NOMO-1 (cell line): ENCODE results near the gene TNS3.

Experiments
- DNase-seq, 2 experiments: peaks; one replicate each; lab custom pipeline; 2025; ENCODE audit not compliant: unreplicated experiment in 2 of 2; lab: John Stamatoyannopoulos, UW

TNS3 gene

DNA sequence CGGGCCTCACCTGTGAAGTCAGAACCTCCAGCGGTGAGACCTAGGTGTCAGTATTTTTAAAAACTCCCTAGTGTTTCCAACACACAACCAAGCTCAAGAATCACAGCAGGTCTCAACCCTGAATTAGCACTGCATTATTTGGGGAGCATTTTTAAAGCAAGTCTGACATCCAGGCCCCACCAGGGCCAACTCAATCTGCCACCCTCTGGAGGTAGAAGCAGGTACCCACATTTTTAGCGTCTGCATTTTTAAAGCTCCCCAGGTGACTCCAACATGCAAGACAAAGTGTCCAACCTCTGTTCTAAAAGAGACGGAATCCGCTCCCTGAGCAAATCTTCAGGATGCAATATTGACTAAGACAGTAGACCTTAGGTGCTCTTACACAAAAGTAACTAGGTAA is 225.7 kb downstream of the TNS3 start:
- no peak for DNase-seq

DNA sequence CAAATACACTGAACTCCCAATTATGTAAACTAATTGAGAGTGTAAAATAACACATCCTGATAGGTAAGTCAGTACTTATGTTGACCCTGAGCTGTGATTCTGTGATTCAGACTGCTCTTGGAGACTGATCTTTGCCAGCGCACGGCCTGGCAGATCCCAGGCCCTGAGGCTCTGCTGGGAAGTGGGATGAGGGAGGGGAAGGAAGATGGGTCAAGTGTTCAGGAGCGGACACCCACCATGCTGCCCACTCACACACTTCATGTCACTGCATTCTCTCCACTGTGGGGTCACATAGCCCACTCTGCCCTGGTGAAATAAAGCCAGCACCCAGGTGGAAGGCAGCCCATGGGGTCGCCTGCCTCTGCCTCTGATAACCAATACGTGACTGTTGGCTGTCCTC is 226.2 kb downstream of the TNS3 start:
- no peak for DNase-seq

DNA sequence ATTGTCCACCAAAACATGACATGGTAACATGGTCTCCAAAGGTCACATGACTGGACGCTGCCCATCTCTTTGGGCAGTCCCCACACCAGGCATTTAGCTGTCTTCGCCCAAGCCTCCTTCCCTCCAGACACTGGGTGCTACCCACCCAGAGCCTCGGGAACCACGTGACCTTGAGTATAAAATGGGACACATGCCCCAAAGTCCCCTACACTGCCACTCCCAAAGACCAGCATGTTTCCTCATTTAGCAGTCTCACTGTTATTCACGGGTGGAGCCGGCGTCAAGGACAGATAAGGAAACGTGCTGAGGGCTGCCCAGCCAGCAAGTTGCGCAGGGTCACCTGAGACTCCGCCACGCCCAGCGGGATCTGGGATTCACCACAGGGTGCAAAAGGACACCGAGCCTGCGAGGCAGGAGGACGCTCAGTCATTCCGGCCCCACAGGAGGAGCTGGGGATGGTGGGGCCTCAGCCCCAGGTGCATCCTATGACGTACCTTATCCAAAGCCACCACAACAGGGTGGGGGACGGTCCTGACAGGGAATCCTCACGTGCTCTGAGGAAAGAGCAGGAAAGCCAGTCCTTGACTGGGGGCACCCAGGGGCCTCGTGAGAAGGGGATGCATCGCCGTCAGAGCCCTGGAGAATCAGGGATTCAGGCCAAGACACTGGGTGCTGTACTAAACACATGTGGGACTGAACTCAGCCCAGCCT is 226.9 kb downstream of the TNS3 start:
- no peak for DNase-seq

DNA sequence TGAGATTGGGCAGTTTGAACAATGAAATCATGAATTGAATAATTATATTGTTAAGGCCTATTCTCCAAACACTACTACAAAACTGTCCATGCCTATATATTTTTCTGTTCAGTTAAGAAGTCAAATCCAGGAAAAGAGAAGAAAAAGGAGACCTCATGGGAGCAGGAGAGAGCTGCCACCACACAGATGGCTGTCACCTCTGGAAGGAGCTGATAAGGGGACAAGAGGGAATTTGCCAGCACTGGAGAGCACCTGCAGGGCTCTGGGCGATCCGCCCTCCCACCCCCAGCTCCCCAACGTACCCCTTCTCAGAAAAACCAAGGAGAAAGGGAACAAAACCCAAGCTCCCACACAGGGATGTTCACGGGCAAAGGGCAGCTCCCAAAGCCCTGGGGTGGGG is 227.8 kb downstream of the TNS3 start:
- DNase-seq = no peak

DNA sequence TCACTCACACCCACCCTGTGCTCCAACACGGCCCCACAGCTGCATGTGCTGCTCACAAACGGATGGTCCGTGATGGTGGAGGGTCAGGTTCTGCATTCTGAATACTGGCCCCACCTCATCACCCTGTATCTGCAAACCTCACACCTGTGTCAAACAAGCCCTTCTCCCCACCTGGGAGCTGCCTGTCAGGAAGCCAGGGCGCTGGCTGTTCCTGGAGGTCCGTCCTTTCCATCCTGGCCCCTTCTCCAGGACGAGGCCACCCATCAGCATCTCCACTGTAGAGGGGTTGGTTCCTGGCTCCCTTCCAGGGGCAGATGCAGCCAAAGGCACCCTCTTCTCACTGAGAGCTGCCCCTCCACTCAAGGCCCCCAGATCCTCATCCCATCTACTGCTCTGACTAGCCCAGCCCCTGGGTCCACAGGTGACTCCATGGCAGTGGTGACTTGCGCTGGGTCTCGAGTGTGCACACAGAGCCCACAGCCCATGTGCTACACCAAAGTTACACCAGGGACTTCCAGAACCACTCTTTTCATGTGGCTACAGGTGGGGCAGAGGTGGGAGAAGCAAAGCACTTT is 229.4 kb downstream of the TNS3 start:
- DNase-seq = no peak

DNA sequence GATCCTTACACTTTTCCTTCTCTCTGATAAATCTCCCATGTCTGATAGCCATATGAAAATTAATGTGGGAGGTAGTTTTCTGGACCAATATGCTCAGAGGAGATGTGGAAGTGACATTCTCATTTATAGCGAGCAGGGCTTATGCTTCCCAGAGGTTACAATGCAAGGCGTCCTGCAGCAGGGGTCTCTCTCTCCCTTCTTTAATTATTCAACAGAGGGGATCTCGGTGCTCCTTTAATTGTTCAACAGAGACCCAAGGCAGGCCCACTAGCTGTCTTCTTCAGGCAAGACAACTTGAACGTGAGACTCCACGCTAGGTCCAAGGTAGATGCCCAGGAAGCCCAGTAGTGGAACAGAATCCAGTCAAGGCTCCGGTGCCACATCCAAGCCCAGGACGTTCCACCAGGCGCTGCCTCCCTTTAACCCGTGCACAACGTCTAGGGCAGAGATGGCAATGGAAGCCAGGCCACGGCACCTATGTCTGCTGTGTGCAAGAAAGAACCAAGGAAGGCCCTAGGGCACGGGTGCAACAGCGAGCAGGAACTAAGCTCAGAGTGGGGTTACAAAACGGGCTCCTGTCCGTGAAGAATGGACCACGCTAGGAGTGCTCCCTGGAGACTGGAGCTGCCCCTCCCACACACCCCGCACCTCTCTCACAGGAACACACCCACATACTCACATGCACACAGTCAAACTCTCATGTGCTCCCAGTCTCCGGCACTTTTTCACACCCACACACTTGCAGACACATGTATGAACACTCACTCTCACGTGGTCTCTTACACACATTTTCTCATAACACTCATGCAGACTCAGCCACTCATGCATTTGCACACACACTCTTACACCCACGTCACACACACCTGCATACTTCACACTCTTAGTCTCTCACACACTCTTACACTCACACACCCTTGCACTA is 230.4 kb downstream of the TNS3 start:
- DNase-seq = no peak

DNA sequence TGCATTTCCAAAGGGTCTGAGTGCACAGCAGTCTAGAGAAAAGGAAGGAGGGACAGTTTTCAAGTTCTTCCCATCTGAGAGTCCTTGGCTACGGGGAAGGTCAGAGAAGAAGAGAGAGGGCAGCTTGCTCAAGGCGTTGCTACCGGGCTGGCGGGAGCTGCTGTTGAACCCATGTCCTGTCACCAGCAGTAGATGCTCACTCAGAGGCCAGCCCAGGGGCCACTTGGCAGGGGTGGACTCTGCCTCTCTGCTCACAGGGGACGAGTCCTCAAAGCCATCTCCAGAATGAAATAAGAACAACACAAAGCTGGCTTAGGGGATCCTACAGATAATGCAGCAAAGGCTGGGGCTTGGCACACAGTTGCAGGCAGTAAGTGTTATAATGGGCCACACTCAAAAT is 231.5 kb downstream of the TNS3 start:
- DNase-seq = no peak

DNA sequence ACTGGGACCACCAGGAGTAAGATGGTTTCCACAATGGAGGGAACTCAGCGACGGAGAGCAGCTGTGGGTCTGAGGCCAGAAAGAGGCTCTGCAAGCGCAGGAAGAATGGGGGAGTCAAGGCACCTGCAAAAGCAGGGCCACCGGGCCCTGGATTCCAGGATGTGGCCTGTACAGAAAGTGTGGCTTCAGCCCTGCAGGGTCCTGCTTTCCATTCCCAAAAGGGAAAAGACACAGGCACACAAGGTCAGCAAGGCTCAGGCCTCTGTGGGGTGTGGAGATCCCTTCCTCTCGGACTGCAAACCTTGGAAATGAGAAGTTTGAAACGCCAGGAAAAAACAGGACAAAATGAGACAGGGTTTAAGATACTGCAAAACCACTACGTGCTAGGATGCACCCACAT is 232.5 kb downstream of the TNS3 start:
- DNase-seq = no peak

DNA sequence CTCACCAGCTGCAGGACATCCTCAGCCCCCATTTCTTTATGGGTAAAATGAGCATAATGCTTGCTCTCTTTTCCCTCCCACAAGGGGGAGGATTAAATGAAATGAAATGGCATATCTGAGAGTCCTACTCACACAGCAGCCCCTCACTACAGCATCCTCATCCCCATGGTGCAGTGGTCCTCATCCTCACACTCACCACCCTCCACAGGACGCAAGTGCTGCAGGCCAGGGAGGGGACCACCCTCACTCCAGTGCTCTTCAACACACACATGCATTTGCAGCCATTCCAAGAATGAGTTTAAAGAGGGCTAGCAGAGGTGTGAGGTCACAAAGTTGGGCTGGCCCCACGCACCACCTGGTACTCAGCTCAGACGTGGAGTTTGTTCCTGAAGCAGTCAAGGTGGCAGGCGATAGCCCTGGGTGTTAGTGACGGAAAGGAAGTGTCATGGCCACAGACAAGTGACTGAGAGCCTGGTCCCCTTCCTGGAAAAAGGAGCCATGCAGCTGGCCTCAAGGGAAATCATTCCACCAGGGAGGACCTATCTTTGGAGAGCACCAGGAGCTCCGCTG is 234.0 kb downstream of the TNS3 start:
- DNase-seq = no peak

DNA sequence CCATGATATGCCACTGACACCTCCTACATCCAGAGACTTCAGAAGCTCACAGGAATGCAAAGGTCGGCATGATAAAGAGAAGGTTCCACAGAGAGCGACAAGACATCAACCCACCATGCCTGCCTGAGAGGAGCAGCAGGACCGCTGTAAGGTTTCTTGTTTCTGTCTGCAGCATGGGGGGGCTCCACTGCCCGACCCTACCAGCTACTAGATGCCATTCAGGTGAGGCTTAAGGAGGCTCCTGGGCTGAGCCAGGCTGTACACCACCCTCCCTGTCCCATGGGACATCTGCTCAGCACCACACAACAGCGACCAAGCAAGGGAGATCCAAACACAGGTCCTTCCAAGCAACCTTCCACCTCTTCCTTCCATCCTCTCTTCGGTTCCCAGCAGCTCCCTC is 234.6 kb downstream of the TNS3 start:
- DNase-seq = no peak

DNA sequence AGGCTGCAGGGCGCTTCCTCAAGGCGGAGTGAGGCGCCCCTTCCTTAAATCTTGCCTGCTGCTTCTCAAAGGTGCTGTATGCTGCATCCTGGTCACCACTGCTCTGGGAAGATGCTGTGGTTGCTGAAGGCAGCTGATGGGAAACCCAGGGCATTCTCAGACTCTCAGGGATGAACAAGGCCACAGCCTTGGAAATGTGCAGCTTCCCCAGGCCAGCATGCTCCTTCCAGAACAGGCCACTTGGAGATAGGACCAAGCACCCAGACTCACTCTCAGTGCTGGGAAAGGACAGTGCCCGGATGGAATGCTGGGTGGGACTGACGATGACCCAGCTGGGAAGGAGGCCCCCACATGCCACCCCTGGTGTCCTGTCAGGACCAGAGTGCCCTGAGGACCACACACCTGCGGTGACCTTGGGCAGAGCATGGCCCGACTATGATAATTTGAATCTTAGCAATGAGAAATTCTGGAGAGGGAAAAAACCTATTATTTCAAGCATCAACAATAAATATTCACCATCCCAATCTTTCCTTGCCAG is 235.5 kb downstream of the TNS3 start:
- no peak for DNase-seq

DNA sequence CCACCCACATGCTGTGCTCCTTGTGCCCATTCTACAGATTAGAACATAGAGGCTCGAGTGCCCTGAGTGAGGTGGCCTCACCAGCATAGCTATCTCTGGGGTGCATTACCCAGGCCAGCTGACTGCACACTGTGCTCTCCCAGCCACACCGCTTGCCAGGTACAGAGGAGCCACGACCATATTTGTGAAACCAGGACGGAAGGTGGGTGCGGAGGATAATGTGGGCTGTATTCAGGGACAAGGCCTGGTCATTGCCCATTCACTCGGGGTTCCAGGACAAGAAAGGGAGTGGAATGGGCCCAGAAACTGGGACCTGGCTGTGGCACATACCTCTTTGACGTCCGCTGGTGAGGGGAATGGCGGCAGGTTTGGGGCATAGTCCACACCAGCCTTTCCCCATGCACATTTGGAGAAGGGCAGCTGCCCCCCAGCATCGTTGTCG is 236.0 kb downstream of the TNS3 start:
- DNase-seq = no peak

DNA sequence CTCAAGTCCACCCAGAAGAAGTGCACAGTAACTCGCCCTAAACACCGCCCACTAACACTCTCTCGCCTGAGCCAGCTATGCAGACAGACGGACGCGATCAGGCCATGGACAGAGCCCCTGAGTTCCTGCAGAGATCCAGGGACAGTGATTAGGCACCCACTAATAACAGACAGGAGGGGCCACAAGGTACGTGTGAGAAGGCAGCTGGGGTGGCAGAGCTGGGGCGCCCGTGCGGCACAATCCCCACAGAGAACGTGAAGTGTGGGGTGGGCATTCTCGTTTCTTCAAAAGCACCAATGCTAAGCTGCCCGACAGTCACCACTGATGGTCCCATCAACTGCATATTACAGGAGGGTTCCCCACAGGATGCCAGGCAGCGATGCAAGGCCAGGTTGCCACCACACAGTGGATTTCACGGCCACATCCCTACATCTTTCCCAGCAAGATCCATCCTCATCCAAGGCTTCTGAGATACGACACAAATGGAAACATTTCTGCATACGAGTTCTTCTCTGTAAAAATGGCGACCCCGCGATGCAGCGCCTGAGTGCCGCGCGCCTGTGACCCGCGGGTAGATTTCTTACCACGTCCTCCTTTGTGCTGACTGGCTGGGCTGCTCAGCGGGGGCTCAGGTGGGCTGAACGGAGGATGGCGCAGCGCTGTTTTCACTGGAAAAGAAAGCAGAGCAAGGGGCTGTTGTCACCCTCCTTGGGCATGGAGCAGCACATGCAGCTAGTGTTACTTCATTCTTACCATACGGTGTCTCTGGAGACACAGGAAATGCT is 237.5 kb downstream of the TNS3 start:
- no peak for DNase-seq

DNA sequence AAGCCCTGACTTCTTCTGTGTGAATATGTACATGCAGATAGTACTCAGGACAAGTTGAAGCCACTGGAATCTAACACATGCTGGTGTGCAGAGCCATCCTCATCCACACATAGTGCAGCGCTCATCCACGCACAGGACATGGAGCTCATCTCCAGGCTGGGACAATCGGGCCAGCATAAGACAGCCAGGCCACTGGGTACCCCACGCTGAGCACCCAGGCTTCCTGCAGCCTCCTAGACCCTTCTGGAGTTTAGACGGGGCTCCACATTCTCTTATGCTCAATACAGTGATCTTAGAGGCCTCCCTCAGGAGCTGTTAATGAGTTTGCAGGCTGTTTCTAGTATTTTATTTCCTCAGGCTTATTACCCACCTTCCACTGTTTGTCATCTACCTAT is 238.9 kb downstream of the TNS3 start:
- DNase-seq = no peak

DNA sequence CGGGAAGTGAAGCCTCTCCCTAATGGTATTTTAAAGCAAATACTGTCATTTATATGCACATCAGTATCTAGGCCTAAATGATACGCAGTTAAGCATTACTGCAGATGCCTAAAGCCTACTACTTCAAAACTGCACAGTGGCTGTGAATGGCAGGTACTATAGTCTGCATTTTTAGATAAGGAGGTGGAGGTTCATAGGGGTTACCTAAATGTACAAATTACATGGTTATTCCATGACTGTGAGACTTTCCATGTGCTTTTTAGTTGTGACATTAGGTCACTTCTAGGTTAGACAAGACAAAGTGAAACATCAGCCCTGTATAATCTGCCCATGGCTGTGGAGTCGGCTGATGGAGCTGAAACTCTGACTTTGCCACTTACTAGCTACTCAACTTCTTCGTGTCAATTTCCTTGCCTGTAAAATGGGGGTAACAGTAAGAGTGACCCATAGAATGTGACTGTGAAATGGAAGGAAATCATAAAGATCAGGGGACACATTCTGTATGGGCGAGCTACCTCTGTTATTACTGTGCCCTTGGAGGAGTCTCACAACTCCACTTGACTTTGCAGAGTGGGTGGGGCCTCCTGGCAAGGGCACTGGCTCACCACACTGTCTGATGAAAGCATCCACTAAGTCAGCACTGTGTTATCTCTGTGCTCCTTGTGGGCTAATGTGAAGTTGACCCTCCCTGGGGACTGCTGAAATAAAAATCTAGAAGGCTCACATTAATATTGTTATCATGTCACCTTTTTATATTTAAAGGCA is 239.4 kb downstream of the TNS3 start:
- no peak for DNase-seq

DNA sequence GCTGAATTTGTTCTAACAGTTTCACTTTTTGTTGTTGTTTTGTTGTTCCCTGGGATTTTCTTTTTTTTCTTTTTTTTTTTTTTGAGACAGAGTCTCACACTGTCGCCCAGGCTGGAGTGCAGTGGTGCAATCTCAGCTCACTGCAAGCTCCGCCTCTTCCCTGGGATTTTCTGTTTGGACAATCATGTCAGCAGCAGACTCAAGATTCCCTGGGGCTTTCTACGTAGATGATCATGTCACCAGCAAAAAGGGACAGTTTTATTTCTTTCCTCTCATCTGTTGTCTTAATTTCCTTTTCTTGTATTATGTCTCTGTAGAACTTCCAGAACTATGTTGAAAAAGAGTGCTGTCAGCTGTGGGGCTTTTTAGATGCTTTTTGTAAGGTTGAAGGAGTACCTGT is 241.4 kb downstream of the TNS3 start:
- no peak for DNase-seq

DNA sequence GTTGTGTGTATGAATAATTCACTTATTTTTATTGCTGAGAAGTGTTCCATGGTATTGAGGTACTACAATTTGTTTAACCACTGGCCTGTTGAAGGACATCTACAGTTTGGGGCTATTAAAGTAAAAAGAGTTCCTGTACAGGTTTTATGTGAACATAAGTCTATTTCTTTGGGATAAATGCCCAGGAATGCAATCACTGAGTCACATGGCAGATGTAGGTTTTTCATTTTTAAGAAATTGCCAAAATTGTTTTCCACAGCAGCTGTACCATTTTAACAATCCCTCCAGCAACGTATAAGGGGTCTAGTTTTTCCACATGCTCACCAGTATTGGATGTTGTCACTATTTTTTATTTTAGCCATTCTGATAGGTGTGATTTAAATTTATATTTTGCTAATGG is 243.9 kb downstream of the TNS3 start:
- no peak for DNase-seq

DNA sequence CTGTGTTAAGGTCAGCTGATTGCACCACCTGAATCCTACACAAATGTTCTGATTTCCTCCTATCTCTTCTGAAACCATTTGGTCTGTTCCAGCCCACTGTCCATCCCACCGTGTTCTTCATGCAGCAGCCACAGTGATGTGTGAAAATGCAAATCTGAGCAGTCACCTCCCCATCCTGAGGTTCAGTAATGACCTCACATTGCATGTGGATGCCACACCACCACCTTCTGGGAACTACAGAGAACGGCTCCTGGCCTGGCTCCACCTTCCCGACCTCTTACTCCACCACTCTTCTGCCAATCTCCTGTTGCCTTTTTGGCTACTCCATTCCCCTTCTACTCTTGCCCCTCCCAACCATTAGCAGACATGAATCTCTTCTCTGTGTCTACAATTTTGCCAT is 244.4 kb downstream of the TNS3 start:
- DNase-seq = no peak

DNA sequence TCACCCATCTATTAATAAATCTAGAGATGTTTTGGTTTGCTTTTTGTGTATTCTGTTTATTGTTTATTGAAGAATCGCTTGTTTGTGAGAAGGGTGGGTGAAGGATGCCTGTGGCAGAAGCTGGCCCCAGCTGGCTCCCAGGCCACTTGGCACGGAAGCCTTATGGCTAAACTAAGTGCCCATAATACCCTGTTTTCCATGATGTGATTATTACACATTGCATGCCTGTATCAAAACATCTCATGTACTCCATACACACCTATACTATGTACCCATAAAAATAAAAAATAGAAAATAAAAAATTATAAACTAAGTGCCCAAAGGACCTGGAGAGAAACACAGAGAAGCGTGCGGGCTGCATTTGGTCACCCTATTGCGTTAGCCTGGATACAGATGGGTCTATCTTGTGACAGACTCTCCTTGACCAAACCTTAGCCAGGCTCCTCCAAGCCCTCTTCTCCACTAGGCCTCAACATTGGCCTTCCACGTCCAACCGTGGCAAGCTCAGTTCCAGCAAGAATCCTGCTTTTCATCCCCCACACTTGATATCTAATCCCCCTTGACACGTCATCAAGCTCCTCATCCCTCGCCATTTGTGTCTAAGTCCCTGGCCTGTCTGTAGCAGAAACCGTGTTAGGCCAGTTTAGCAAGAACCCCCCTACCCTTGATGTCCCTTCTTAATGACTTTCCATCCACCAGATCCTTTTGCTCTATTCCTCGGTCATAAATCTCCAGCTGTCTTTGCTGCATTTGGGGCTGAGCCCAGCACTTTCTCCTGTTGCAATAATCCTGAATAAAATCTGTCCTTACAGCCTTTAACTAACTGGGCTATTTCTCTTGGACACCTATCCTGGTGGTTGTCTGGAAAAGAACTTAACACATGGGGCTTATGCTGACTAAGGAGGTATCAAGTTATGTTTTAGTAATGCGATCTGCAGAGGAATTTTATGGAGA is 245.2 kb downstream of the TNS3 start:
- no peak for DNase-seq
